Loucy (cell line): ENCODE measurements around the gene UCHL1.
A peak's percentile ranks its signal among the peaks of the same experiment; 100 is the strongest.

Source experiments
- H2AFZ ChIP-seq: fragments of 200-600 bp; sonication (generic); 2 replicates; pipeline ENCODE4 v1.6.0; 2016; ENCODE audit warnings: antibody characterized with exemption, mild to moderate bottlenecking, low read length, moderate library complexity
- H3F3A ChIP-seq: fragments of 200-600 bp; 2 replicates; pipeline ENCODE4 v1.6.0; 2016; ENCODE audit warnings: antibody characterized with exemption, low read depth, mild to moderate bottlenecking
- H3K27me3 ChIP-seq: fragments of 200-600 bp; sonication (generic); 2 replicates; pipeline ENCODE4 v1.6.1; 2014; ENCODE audit warnings: low read length, mild to moderate bottlenecking; ENCODE audit not compliant: insufficient read depth, poor library complexity, severe bottlenecking
- H3K36me3 ChIP-seq: fragments of 200-600 bp; sonication (generic); 2 replicates; pipeline ENCODE4 v1.6.1; 2016; ENCODE audit warnings: low read length; ENCODE audit not compliant: insufficient read depth
- H3K4me1 ChIP-seq: fragments of 200-600 bp; sonication (generic); 2 replicates; pipeline ENCODE4 v1.5.1; 2014; ENCODE audit warnings: low read length, mild to moderate bottlenecking; ENCODE audit not compliant: insufficient read depth, poor library complexity, severe bottlenecking
- H3K4me2 ChIP-seq: fragments of 200-600 bp; sonication (generic); 2 replicates; pipeline ENCODE4 v1.6.0; 2014; ENCODE audit warnings: antibody characterized with exemption, low read length, low read depth, mild to moderate bottlenecking; ENCODE audit not compliant: poor library complexity, severe bottlenecking
- H3K4me3 ChIP-seq: fragments of 200-600 bp; sonication (generic); 2 replicates; pipeline ENCODE4 v1.5.1; 2014; ENCODE audit warnings: low read length, mild to moderate bottlenecking, mixed read lengths; ENCODE audit not compliant: poor library complexity, severe bottlenecking
- H3K79me2 ChIP-seq: fragments of 200-600 bp; sonication (generic); 2 replicates; pipeline ENCODE4 v1.6.1; 2014; ENCODE audit warnings: low read length; ENCODE audit not compliant: insufficient read depth
- H3K9ac ChIP-seq: fragments of 200-600 bp; sonication (generic); 2 replicates; pipeline ENCODE4 v1.6.0; 2014; ENCODE audit warnings: mild to moderate bottlenecking, low read depth, low read length, moderate library complexity; ENCODE audit not compliant: poor library complexity, severe bottlenecking
- H3K9me2 ChIP-seq: fragments of 200-600 bp; sonication (generic); replicated peaks from 2 replicates; pipeline ENCODE4 v1.6.1; 2016; ENCODE audit warnings: low read depth, low read length, mixed read lengths
- H3K9me3 ChIP-seq: fragments of 200-600 bp; sonication (generic); 2 replicates; pipeline ENCODE4 v1.6.1; 2014; ENCODE audit warnings: mild to moderate bottlenecking, antibody characterized with exemption, low read length, low read depth; ENCODE audit not compliant: insufficient read depth
- H4K20me1 ChIP-seq: fragments of 200-600 bp; sonication (generic); 2 replicates; pipeline ENCODE4 v1.6.0; 2014; ENCODE audit warnings: antibody characterized with exemption, low read length, mild to moderate bottlenecking; ENCODE audit not compliant: insufficient read depth, poor library complexity, severe bottlenecking
- EZH2phosphoT487 ChIP-seq: fragments of 200-600 bp; IDR thresholded peaks from 2 replicates; pipeline ENCODE4 v1.6.1; 2018; ENCODE audit warnings: antibody characterized with exemption, mild to moderate bottlenecking, moderate library complexity, borderline replicate concordance
- TF ChIP-seq, protein P1 (sequence below): fragments of 200-600 bp; sonication (generic); conservative IDR thresholded peaks from 2 replicates; pipeline ENCODE4 v1.5.1; 2014; ENCODE audit warnings: mild to moderate bottlenecking, antibody characterized with exemption, low read length

Gene UCHL1

DNA sequence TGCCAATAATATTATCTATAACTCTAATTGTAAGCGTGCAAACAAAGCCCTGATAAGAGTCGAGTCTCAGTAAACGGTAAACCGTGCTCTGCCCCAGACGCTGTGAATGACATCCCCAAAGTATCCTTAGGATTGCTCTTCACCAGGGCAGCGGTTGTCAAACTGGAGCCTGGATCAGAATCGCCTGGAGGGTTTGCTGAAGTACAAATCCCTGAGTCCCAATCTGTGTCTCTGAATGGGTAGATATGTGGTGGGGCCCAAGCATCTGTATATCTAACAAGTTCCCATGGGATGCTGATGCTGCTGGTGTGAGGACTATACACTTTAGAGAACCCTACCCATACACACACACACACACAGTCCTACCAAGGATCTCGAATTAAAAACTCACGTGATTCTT is 41.6 kb upstream of the UCHL1 start:
- peak overlapping the region; percentile 86 for H3K4me3 ChIP-seq
- H3K79me2 ChIP-seq, result no peaks in the 10 kb centered on the region
- H3K36me3 ChIP-seq, result no peaks in the 10 kb centered on the region
- peak overlapping the region; percentile 77 for H3K4me2 ChIP-seq
- peaks cover 18% of the 10 kb centered on the region for H3K27me3 ChIP-seq
- peak overlapping the region; percentile 98 for H2AFZ ChIP-seq
- H3K9me3 ChIP-seq, result no peaks in the 10 kb centered on the region
- no peak overlapping the region for H3K9ac ChIP-seq
- no peaks in the 10 kb centered on the region for H3K9me2 ChIP-seq
- H3F3A ChIP-seq, result 0 out of 2 replicates have a peak, but pooled peaks cover 4% of the 10 kb centered on the region
- peaks cover 19% of the 10 kb centered on the region for H3K4me1 ChIP-seq
- no peak for TF ChIP-seq EZH2phosphoT487
- TF ChIP-seq, protein P1, sequence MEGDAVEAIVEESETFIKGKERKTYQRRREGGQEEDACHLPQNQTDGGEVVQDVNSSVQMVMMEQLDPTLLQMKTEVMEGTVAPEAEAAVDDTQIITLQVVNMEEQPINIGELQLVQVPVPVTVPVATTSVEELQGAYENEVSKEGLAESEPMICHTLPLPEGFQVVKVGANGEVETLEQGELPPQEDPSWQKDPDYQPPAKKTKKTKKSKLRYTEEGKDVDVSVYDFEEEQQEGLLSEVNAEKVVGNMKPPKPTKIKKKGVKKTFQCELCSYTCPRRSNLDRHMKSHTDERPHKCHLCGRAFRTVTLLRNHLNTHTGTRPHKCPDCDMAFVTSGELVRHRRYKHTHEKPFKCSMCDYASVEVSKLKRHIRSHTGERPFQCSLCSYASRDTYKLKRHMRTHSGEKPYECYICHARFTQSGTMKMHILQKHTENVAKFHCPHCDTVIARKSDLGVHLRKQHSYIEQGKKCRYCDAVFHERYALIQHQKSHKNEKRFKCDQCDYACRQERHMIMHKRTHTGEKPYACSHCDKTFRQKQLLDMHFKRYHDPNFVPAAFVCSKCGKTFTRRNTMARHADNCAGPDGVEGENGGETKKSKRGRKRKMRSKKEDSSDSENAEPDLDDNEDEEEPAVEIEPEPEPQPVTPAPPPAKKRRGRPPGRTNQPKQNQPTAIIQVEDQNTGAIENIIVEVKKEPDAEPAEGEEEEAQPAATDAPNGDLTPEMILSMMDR, result no peak
- H4K20me1 ChIP-seq, result no peaks in the 10 kb centered on the region

DNA sequence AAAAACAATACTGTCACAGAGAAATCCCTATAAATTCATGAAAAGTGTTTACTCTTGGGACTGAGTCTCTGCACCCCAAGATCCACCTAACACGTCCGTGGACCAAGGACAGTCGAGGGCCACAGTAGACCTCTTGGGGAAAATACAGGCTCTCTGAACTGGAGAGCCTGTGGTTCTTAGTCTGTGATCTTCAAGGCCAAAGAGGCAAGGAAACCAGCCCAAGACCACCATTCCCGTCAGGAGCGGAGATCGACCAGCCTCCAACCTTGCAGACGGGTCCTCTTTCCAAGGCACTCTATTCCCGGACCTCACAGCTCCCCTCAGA is 40.8 kb upstream of the UCHL1 start:
- Histone ChIP-seq H3K9me3 (no peaks in the 10 kb centered on the region), H3K4me2 (peak overlapping the region; percentile 71), H3F3A (0 out of 2 replicates have a peak, but pooled peaks cover 4% of the 10 kb centered on the region), H3K9ac (no peak overlapping the region), H4K20me1 (no peaks in the 10 kb centered on the region), H2AFZ (peak overlapping the region; percentile 74), H3K4me3 (peak overlapping the region; percentile 72), H3K4me1 (peaks cover 19% of the 10 kb centered on the region), H3K36me3 (no peaks in the 10 kb centered on the region), H3K9me2 (no peaks in the 10 kb centered on the region), H3K79me2 (no peaks in the 10 kb centered on the region), H3K27me3 (peaks cover 18% of the 10 kb centered on the region)
- TF ChIP-seq EZH2phosphoT487, result no peak
- TF ChIP-seq, protein P1, result no peak

DNA sequence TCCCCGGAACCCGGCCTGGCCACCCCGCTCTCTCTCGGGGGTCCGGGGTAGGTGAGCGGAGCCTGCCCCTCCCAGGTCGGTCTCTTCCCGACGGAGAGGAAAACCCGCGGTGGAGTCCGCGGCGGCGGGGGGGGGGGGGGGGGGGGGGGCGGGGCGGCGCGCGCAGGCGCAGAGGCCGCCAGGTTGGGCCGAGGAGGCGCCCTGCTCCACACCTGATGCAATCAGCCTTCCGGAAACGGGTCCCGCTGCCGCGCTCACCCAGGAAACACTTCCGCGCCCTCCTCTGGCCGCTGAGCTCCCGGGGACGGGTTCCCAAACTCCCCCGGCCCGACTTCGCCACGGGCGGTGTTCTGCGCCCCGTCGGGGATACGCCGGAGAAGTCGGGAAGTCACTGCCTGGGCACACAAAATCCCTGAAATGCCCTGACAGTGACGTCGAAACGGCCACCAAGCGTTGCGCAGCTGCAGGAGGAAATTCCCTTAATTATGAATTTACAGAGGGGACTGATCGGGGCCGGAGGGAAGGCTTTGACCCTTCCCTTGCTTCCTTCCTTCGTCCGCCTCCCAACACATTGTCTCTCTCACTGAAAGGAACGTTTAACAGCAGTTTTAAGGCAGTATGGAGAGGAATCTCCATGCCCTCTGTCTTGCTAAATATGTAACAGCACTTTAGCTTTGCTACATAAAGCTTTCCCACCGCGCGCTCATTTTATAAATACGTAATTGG is 40.3 kb upstream of the UCHL1 start:
- no peak for TF ChIP-seq EZH2phosphoT487
- TF ChIP-seq, protein P1, result 0 out of 2 replicates have a peak, but pooled peaks have one; percentile 23
- Histone ChIP-seq H3K9ac (peak overlapping the region; percentile 53), H3K27me3 (peaks cover 18% of the 10 kb centered on the region), H3K9me2 (no peaks in the 10 kb centered on the region), H3K4me3 (peak overlapping the region; percentile 72), H3K36me3 (no peaks in the 10 kb centered on the region), H3K79me2 (no peaks in the 10 kb centered on the region), H3F3A (0 out of 2 replicates have a peak, but pooled peaks cover 4% of the 10 kb centered on the region), H4K20me1 (no peaks in the 10 kb centered on the region), H3K4me2 (peak overlapping the region; percentile 71), H2AFZ (peak overlapping the region; percentile 98), H3K9me3 (no peaks in the 10 kb centered on the region), H3K4me1 (peaks cover 19% of the 10 kb centered on the region)
